A549 (cell line): ENCODE data around the gene ST6GAL1.

Experiments
- CTCF ChIP-seq: fragments of >200 bp; sonication (Bioruptor Twin); formaldehyde crosslinking; IDR thresholded peaks from 3 replicates; pipeline ENCODE4 v1.5.1; 2016
- FOSL2 ChIP-seq, 2 experiments: fragments of 450-650 bp in 1 of 2; fragments of >200 bp in 1 of 2; sonication (Bioruptor Twin) in 1 of 2; formaldehyde crosslinking; IDR thresholded peaks; 2 replicates each; pipeline versions ENCODE4 v1.5.0 to v1.6.1; 2016 to 2020; ENCODE audit warnings: mild to moderate bottlenecking in 1 of 2, moderate library complexity in 1 of 2
- HOXA7 ChIP-seq: fragments of 250-450 bp; sonication (Bioruptor Pico); IDR thresholded peaks from 2 replicates; pipeline ENCODE4 v1.5.0; 2020; ENCODE audit warnings: mild to moderate bottlenecking, moderate library complexity
- KDM1A ChIP-seq: fragments of 200-600 bp; sonication (generic); IDR thresholded peaks from 2 replicates; pipeline ENCODE4 v1.6.1; 2016; ENCODE audit warnings: low read depth, mild to moderate bottlenecking
- MAX ChIP-seq: IDR thresholded peaks from 2 replicates; pipeline ENCODE4 v1.6.1; 2012
- NPAS2 ChIP-seq: fragments of 250-450 bp; sonication (Bioruptor Pico); IDR thresholded peaks from 2 replicates; pipeline ENCODE4 v1.8.0; 2022; ENCODE audit warnings: mild to moderate bottlenecking, moderate library complexity, borderline replicate concordance
- POLR2A ChIP-seq: IDR thresholded peaks from 2 replicates; pipeline ENCODE4 v1.6.1; 2012; ENCODE audit warnings: mild to moderate bottlenecking, low read length

- no peak for TF ChIP-seq CTCF
- TF ChIP-seq KDM1A: no peak
- no peak for TF ChIP-seq NPAS2 (CRISPR knock-in tag)
- no peak for TF ChIP-seq MAX
- no peak for TF ChIP-seq FOSL2 (IDR thresholded peaks at IDR 0.05)
- no peak for TF ChIP-seq FOSL2 (CRISPR knock-in tag; IDR thresholded peaks at IDR 0.05)
- TF ChIP-seq HOXA7 (CRISPR knock-in tag): no peak
- no peak for TF ChIP-seq POLR2A
Observed at GRCh38 chr3:186986816-186987215, 56.5 kb downstream of the ST6GAL1 start.
